D721Med (cell line): ENCODE results near the gene CHST14.
A peak's percentile ranks its signal among the peaks of the same experiment; 100 is the strongest.

Experiments used
- DNase-seq: peaks from one replicate; pipeline ENCODE4 v3.0.0; 2011; ENCODE audit warnings: low spot score; ENCODE audit not compliant: insufficient read length
- FAIRE-seq: peaks from 2 replicates; lab custom pipeline; 2011; peaks lifted over from hg19 to GRCh38; lab: Jason Lieb, UNC
- TF ChIP-seq, protein P1 (sequence below): IDR thresholded peaks from 2 replicates; pipeline ENCODE4 v1.5.1; 2012; ENCODE audit warnings: mild to moderate bottlenecking, control low read depth; ENCODE audit not compliant: insufficient read depth; ENCODE audit errors: missing control alignments

The CHST14 gene

DNA sequence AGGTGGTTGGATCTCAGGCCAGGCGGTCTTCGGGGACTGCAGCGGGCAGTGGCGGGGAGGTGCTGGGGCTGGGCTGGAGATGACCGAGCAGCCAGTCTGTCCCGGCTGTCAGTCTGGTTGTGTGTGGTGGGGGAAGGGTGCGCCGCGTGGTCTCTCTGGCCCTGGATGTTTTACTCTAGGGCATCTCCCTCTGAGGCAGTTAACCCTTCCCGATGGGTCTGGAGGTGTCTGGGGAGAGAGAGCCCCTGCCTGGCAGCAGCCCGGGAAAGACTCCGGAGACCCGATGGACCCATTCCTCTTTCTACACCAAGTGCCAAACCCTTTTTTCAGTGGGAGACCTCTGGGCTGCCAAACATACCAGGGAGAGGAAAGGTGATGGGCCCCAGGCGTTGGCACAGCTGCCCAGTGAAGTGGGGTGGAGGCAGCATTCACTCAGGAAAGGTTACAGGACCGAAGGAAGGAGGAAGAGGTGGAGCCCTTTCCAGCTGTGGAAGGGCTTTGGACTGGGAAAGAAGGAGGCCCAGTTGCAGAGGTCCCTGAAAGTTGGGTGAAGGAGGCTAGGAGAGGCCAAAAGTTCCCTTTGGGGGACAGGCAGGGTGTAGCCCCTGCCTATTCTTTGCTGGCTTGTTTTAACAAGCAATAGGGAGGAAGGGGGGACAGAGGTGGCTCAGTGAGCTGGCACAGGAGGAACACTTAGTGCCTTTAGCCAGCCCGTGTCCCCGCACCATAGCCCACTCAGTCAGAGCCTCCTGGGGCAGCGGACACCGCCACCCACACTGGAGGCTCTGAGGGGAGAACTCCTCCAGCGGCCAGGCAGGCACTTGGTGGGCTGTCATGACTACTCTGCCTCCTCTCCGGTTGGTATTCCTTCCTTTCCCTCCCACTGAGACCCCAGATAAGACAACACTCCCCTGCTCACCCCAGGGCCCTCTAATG is 32.8 kb upstream of the CHST14 start:
- TF ChIP-seq, protein P1, sequence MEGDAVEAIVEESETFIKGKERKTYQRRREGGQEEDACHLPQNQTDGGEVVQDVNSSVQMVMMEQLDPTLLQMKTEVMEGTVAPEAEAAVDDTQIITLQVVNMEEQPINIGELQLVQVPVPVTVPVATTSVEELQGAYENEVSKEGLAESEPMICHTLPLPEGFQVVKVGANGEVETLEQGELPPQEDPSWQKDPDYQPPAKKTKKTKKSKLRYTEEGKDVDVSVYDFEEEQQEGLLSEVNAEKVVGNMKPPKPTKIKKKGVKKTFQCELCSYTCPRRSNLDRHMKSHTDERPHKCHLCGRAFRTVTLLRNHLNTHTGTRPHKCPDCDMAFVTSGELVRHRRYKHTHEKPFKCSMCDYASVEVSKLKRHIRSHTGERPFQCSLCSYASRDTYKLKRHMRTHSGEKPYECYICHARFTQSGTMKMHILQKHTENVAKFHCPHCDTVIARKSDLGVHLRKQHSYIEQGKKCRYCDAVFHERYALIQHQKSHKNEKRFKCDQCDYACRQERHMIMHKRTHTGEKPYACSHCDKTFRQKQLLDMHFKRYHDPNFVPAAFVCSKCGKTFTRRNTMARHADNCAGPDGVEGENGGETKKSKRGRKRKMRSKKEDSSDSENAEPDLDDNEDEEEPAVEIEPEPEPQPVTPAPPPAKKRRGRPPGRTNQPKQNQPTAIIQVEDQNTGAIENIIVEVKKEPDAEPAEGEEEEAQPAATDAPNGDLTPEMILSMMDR = no peak
- DNase-seq (no peak), FAIRE-seq (no peak)

DNA sequence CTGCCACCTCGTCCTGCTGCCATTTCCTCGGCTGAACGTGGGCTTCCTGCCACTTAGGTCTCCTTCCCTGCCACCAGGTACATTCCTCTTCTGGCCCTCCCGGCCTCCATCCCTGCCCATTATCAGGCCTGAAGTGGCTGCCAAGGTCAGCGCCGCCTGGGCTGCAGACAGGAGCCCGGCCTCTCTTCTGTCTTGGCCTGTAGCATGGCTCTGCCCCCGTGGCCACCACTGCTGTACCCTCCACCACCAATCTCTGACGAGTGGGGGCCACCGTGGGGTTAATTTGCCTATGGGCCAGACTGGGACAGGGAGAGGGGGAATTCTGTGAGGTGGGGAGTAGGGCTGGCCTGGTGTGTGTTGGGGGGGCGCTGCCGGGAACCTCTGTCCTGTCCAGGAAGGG is 32.1 kb upstream of the CHST14 start:
- FAIRE-seq (no peak), DNase-seq (no peak)
- TF ChIP-seq, protein P1 = no peak

DNA sequence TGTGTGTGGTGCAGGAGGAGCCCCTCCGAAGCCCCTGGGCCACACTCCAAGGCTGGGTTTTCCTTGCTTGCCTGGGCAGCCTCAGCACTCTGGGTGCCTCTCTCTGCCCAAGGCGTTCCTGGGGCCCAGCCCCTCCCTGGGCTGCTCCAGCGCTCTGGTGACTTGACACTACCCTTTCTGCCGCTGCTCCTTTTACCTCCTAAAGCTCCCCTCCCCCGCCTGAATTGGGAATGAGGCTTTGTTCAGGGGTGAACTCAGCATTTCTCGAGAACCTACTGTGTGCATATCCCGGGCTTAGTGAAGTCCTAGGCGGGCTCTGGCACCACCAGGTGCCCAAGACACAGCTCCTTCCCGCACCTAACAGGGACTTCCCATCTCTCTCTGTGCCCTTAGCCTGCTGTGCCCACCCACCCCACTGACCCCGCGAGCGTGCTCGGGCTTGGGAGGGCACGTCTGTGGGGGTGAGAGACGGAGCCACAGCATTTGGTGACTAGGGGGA is 31.3 kb upstream of the CHST14 start:
- DNase-seq (no peak), FAIRE-seq (no peak)
- TF ChIP-seq, protein P1 = no peak

DNA sequence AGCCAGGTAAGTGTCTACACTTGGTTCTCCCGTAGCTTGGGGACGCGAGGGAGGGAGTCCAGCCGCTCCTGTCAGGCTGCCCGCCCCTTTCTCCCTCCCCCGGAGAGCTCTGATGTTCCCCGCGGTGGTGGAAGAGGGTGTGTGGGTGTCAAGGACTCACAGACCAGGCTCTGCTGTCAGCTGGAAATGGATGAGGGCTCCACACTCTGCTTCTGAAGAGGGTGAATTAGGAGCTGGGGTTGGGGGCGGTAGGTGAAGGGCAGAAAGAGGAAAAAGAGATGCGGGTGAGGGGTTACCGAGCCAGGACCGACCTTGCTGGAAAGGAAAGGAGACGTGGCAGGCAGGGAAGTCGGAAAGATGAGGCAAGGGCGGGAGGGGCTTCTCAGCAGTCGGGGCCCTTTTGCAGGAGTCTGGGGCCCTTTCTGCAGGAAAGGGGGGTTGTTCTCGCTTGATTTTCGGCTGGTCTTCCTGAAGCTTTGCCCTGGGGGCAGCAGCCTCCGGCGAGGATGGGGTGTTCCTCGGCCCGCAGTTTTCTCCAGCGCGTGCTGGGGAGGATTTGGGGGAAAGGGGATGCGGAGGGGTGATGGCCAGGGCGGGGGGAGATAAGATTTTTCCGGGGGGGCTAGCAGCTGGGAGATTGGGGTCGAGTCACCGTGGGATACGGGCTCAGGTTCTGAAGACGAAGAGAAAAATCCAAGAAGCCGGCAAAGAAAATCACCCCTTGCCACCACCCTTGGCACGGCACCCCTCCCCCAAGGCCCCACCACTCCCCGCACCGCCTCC is 30.6 kb upstream of the CHST14 start:
- FAIRE-seq (no peak), DNase-seq (no peak)
- TF ChIP-seq, protein P1 = no peak

DNA sequence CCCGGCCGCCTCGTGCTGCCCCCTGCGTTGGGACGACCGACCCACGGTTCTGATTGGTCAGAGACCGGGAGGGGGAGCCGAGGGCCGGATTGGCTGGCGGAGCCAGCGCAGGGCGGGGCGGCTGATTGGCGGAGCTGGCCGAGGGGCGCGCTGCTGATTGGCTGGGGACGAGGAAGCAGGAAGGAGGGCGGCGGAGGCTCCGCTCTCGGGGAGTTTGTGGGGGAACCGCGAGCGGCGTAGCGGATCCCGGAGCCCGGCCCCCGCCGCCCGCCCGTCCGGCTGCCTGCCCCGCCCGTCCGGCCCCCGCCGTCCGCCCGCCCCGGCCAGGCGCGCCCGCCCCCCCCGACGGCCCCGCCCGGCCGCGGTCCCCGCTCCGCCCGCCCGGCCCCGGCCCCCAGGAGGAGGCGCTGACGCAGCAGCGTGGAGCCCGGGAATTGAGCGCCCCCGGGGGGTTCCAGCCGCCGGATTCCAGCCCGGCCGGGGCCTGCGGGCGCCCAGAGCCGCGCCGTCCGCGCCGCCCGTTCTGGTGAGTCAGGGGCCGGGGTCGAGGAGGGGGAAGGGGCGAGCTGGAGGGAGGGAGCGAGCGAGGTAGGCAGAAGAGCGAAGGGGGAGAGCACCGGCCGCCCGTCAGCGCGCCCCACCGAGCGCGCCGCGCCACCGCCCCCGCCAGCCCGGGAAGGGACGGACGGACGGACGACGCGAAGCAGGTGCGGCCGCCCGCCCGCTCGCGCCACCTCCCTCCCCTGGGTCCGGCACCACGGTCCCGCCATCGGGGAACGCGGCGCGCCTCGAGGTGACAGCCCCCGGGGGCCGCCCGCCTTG is 29.8 kb upstream of the CHST14 start, which contains the start of gene BAHD1:
Gene BAHD1 (plus strand): TSS at position 211 of the 822 bp plus-strand sequence. CDS start 17,512 bp downstream, outside the sequence.
- FAIRE-seq (no peak), DNase-seq (peak; percentile 99)
- TF ChIP-seq, protein P1 = peak; percentile 9
